MM.1S (cell line): Measurements from ENCODE around the gene ABCA13.

Experiments used
- DNase-seq: peaks from one replicate; pipeline ENCODE4 v3.0.0-alpha.2; 2015
- H2AFZ ChIP-seq: fragments of 300-600 bp; sonication (generic); 2 replicates; pipeline ENCODE4 v1.6.0; 2016; ENCODE audit warnings: antibody characterized with exemption, low read length
- H3F3A ChIP-seq: fragments of 300-600 bp; sonication (generic); 2 replicates; pipeline ENCODE4 v1.6.1; 2016; ENCODE audit warnings: mild to moderate bottlenecking, antibody characterized with exemption, low read length, moderate library complexity, mixed read lengths; ENCODE audit not compliant: insufficient read depth
- H3K27ac ChIP-seq: fragments of 300-600 bp; sonication (generic); 2 replicates; pipeline ENCODE4 v1.5.1; 2016; ENCODE audit warnings: mild to moderate bottlenecking, low read length
- H3K27me3 ChIP-seq: fragments of 300-600 bp; sonication (generic); replicated peaks from 2 replicates; pipeline ENCODE4 v1.6.0; 2016; ENCODE audit warnings: low read length; ENCODE audit not compliant: insufficient read depth
- H3K36me3 ChIP-seq: fragments of 300-600 bp; sonication (generic); replicated peaks from 2 replicates; pipeline ENCODE4 v1.6.1; 2016; ENCODE audit warnings: mild to moderate bottlenecking, low read length, mixed read lengths; ENCODE audit not compliant: insufficient read depth
- H3K4me1 ChIP-seq: fragments of 300-600 bp; sonication (generic); 2 replicates; pipeline ENCODE4 v1.6.1; 2016; ENCODE audit warnings: low read length, mixed read lengths
- H3K4me2 ChIP-seq: fragments of 300-600 bp; sonication (generic); 2 replicates; pipeline ENCODE4 v1.6.0; 2016; ENCODE audit warnings: low read depth, low read length
- H3K4me3 ChIP-seq: fragments of 300-600 bp; sonication (generic); 2 replicates; pipeline ENCODE4 v1.5.1; 2016; ENCODE audit warnings: low read length, mixed read lengths
- H3K79me2 ChIP-seq: fragments of 300-600 bp; sonication (generic); 2 replicates; pipeline ENCODE4 v1.6.1; 2016; ENCODE audit warnings: mixed run types, low read length, mixed read lengths
- H3K9ac ChIP-seq: fragments of 300-600 bp; sonication (generic); 2 replicates; pipeline ENCODE4 v1.6.1; 2016; ENCODE audit warnings: low read length, mixed read lengths
- H3K9me2 ChIP-seq: fragments of 300-600 bp; sonication (generic); replicated peaks from 2 replicates; pipeline ENCODE4 v1.6.1; 2016; ENCODE audit warnings: mild to moderate bottlenecking, low read length, mixed read lengths; ENCODE audit not compliant: insufficient read depth
- H3K9me3 ChIP-seq: fragments of 300-600 bp; sonication (generic); replicated peaks from 2 replicates; pipeline ENCODE4 v1.6.1; 2016; ENCODE audit warnings: mild to moderate bottlenecking, low read length, mixed read lengths; ENCODE audit not compliant: insufficient read depth
- H4K20me1 ChIP-seq: fragments of 300-600 bp; sonication (generic); 2 replicates; pipeline ENCODE4 v1.6.1; 2016; ENCODE audit warnings: mild to moderate bottlenecking, low read length, moderate library complexity, mixed read lengths; ENCODE audit not compliant: insufficient read depth
- CTCF ChIP-seq: fragments of 300-600 bp; sonication (generic); IDR thresholded peaks from 2 replicates; pipeline ENCODE4 v1.5.1; 2016; ENCODE audit warnings: antibody characterized with exemption, low read length, mixed read lengths
- EZH2 ChIP-seq: fragments of 300-600 bp; sonication (generic); optimal IDR thresholded peaks from 2 replicates; pipeline ENCODE3; 2017; ENCODE audit warnings: low read depth, mild to moderate bottlenecking, antibody characterized with exemption, low read length, mixed read lengths
- EZH2phosphoT487 ChIP-seq: fragments of 300-600 bp; sonication (generic); IDR thresholded peaks from 2 replicates; pipeline ENCODE4 v1.6.1; 2018; ENCODE audit warnings: antibody characterized with exemption, low read length

ABCA13 gene

GRCh38 chr7:48259463-48260280 is 88.4 kb downstream of the ABCA13 start:
- Histone ChIP-seq H3K9me3 (no peaks in the 10 kb centered on the region), H3K9ac (no peak overlapping the region), H3K27ac (no peak overlapping the region), H3K4me2 (no peak overlapping the region), H3K27me3 (no peaks in the 10 kb centered on the region), H4K20me1 (no peaks in the 10 kb centered on the region), H2AFZ (no peak overlapping the region), H3K9me2 (no peaks in the 10 kb centered on the region), H3F3A (peaks cover 4% of the 10 kb centered on the region), H3K4me1 (peaks cover 10% of the 10 kb centered on the region), H3K4me3 (no peak overlapping the region), H3K36me3 (no peaks in the 10 kb centered on the region), H3K79me2 (no peaks in the 10 kb centered on the region)
- DNase-seq: no peak
- TF ChIP-seq CTCF (no peak), EZH2phosphoT487 (no peak), EZH2 (no peak)

GRCh38 chr7:48261696-48262095 is 90.4 kb downstream of the ABCA13 start:
- Histone ChIP-seq H3K9ac (no peak overlapping the region), H3K4me1 (no peaks in the 10 kb centered on the region), H3K27me3 (no peaks in the 10 kb centered on the region), H4K20me1 (no peaks in the 10 kb centered on the region), H3K4me2 (no peak overlapping the region), H3K27ac (no peak overlapping the region), H3F3A (no peaks in the 10 kb centered on the region), H3K9me2 (no peaks in the 10 kb centered on the region), H3K9me3 (no peaks in the 10 kb centered on the region), H3K36me3 (no peaks in the 10 kb centered on the region), H3K4me3 (no peak overlapping the region), H2AFZ (no peak overlapping the region), H3K79me2 (no peaks in the 10 kb centered on the region)
- TF ChIP-seq EZH2phosphoT487 (no peak), EZH2 (no peak), CTCF (no peak)
- no peak for DNase-seq

GRCh38 chr7:48262606-48263310 is 91.5 kb downstream of the ABCA13 start:
- no peak for TF ChIP-seq EZH2
- H2AFZ ChIP-seq: no peak overlapping the region
- H3K79me2 ChIP-seq: no peaks in the 10 kb centered on the region
- H3K4me1 ChIP-seq: no peaks in the 10 kb centered on the region
- H3K4me3 ChIP-seq: no peak overlapping the region
- DNase-seq: no peak
- H3K36me3 ChIP-seq: no peaks in the 10 kb centered on the region
- no peaks in the 10 kb centered on the region for H3K27me3 ChIP-seq
- no peaks in the 10 kb centered on the region for H4K20me1 ChIP-seq
- no peak overlapping the region for H3K9ac ChIP-seq
- no peak overlapping the region for H3K4me2 ChIP-seq
- H3K9me2 ChIP-seq: no peaks in the 10 kb centered on the region
- no peaks in the 10 kb centered on the region for H3K9me3 ChIP-seq
- no peaks in the 10 kb centered on the region for H3F3A ChIP-seq
- H3K27ac ChIP-seq: no peak overlapping the region

GRCh38 chr7:48263311-48263650 is 92.0 kb downstream of the ABCA13 start:
- no peaks in the 10 kb centered on the region for H3F3A ChIP-seq
- no peak overlapping the region for H3K4me3 ChIP-seq
- H3K9me2 ChIP-seq: no peaks in the 10 kb centered on the region
- H3K4me1 ChIP-seq: no peaks in the 10 kb centered on the region
- no peaks in the 10 kb centered on the region for H3K36me3 ChIP-seq
- H2AFZ ChIP-seq: no peak overlapping the region
- no peaks in the 10 kb centered on the region for H3K79me2 ChIP-seq
- DNase-seq: no peak
- no peak for TF ChIP-seq CTCF
- TF ChIP-seq EZH2phosphoT487: no peak
- no peak for TF ChIP-seq EZH2
- no peak overlapping the region for H3K4me2 ChIP-seq
- no peaks in the 10 kb centered on the region for H3K27me3 ChIP-seq
- H3K27ac ChIP-seq: no peak overlapping the region
- no peaks in the 10 kb centered on the region for H4K20me1 ChIP-seq
- no peaks in the 10 kb centered on the region for H3K9me3 ChIP-seq
- no peak overlapping the region for H3K9ac ChIP-seq
